ENCODE measurements around the gene LCE2B. TPM values are rescaled to one million over a fixed set of nuclear protein-coding genes. Genes with fewer than 3 reads are reported as not detected.

LCE2B gene
- total and polyA plus RNA-seq, 3 donors from 2014 or later = not detected

GRCh38 chr1:152654110-152654509 lies 31.8 kb upstream of the LCE2B start:
- H3K27me3 ChIP-seq = no peaks in the 10 kb centered on the region
- H3K9me3 ChIP-seq = no peaks in the 10 kb centered on the region
- H3K27ac ChIP-seq = no peak overlapping the region
- H3K4me1 ChIP-seq = no peaks in the 10 kb centered on the region
- intact Hi-C loops (cut with DNase I; ENCODE audit: low total_unique reads) = no loop called here
- H3K36me3 ChIP-seq (ENCODE audit: low read depth, missing control alignments) = no peaks in the 10 kb centered on the region
- 24 to 27% methylated on average over 10 of the region's 10 CpGs for whole genome bisulfite sequencing, 2 donors
- TF ChIP-seq CTCF (IDR thresholded peaks at IDR 0.05) (peak in 2 of 3 experiments; percentile 38 to 69), POLR2A (IDR thresholded peaks at IDR 0.05) (no peak)
- peak; percentile 77 for DNase-seq
- H3K4me3 ChIP-seq = no peak overlapping the region

- no peak for DNase-seq
- Histone ChIP-seq H3K4me1 (no peaks in the 10 kb centered on the region), H3K9me3 (no peaks in the 10 kb centered on the region), H3K27me3 (no peaks in the 10 kb centered on the region), H3K36me3 (ENCODE audit: low read depth, missing control alignments) (no peaks in the 10 kb centered on the region), H3K27ac (no peak overlapping the region), H3K4me3 (no peak overlapping the region)
- intact Hi-C loops (cut with DNase I; ENCODE audit: low total_unique reads) = no loop called here
- WGBS, 2 donors = 90 to 91% methylated on average over 2 of the region's 2 CpGs
- TF ChIP-seq POLR2A (IDR thresholded peaks at IDR 0.05) (no peak), CTCF (IDR thresholded peaks at IDR 0.05) (no peak)
Observed at GRCh38 chr1:152656459-152656858, 29.5 kb upstream of the LCE2B start.

DNA sequence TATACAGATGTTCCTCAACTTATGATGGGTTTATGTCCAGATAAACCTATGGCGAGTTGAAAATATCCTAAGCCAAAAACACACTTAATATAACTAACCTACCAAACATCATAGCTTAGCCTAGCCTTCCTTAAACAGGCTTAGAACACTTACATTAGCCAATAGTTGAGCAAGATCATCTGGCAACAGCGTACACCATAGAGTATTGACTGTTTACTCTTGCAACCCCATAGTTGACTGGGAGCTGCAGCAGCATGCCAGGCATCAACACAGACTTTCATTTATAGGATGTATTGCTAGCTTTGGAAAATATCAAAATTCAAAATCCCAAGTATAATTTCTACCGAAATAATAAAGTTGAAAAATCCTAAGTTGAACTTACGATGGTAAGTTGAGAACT lies 28.2 kb upstream of the LCE2B start:
- no peaks in the 10 kb centered on the region for H3K36me3 ChIP-seq (ENCODE audit: low read depth, missing control alignments)
- no peaks in the 10 kb centered on the region for H3K4me1 ChIP-seq
- intact Hi-C loops (cut with DNase I; ENCODE audit: low total_unique reads) = no loop called here
- no peaks in the 10 kb centered on the region for H3K9me3 ChIP-seq
- no peaks in the 10 kb centered on the region for H3K27me3 ChIP-seq
- TF ChIP-seq POLR2A (IDR thresholded peaks at IDR 0.05) (no peak), CTCF (IDR thresholded peaks at IDR 0.05) (no peak)
- no peak for DNase-seq
- no peak overlapping the region for H3K27ac ChIP-seq
- 89 to 93% methylated on average over 4 of the region's 4 CpGs for WGBS, 2 donors
- H3K4me3 ChIP-seq = no peak overlapping the region

- 90 to 94% methylated on average over 3 of the region's 3 CpGs for WGBS, 2 donors
Observed at GRCh38 chr1:152658649-152659048, 27.3 kb upstream of the LCE2B start.

More at GRCh38 chr1:152658649-152659048, 27.3 kb upstream of the LCE2B start:
- Histone ChIP-seq H3K9me3 (no peaks in the 10 kb centered on the region), H3K27ac (no peak overlapping the region), H3K4me3 (no peak overlapping the region), H3K36me3 (ENCODE audit: low read depth, missing control alignments) (no peaks in the 10 kb centered on the region), H3K27me3 (no peaks in the 10 kb centered on the region), H3K4me1 (no peaks in the 10 kb centered on the region)
- TF ChIP-seq POLR2A (IDR thresholded peaks at IDR 0.05) (no peak), CTCF (IDR thresholded peaks at IDR 0.05) (no peak)
- DNase-seq = no peak
- intact Hi-C loops (cut with DNase I; ENCODE audit: low total_unique reads) = no loop called here

All from testis (tissue), 3 donors.